ENCODE results near the gene RALGAPB.
"Not testable (repeated sequence)": the region's sequence is repeated elsewhere in the genome, so short reads cannot be mapped to it uniquely, and the experiment has no call there.

GRCh38 chr20:38432870-38433269 lies 39.8 kb upstream of the RALGAPB start:
- not testable (repeated sequence) for TF ChIP-seq HDAC2 (IDR thresholded peaks at IDR 0.05); CTCF (IDR thresholded peaks at IDR 0.05); POLR2A (IDR thresholded peaks at IDR 0.05; ENCODE audit: low read length); PBX3 (IDR thresholded peaks at IDR 0.05); TP53 (CRISPR knock-in tag; IDR thresholded peaks at IDR 0.05); GATA3 (IDR thresholded peaks at IDR 0.05; ENCODE audit: borderline replicate concordance); POLR2AphosphoS2 (conservative IDR thresholded peaks at IDR 0.05; ENCODE audit: low read length); CEBPB (IDR thresholded peaks at IDR 0.05); MAFK (IDR thresholded peaks at IDR 0.05; ENCODE audit: partially characterized antibody); RAD21 (conservative IDR thresholded peaks at IDR 0.05 in 1 of 2, IDR thresholded peaks at IDR 0.05 in 1 of 2); CBX8 (IDR thresholded peaks at IDR 0.05); RNF2 (IDR thresholded peaks at IDR 0.05; ENCODE audit: borderline replicate concordance, low read depth)

Data from A549 (cell line).